Kidney epithelial cell (primary cell): ENCODE results near the gene SF3A2. TPM values are rescaled to one million over a fixed set of nuclear protein-coding genes. Genes with fewer than 3 reads are reported as not detected.

Experiments used
- DNase-seq: peaks from one replicate; pipeline ENCODE4 v3.0.0-alpha.2; 2010; ENCODE audit warnings: low read depth
- H3K27me3 ChIP-seq: 2 replicates; pipeline ENCODE4 v1.6.0; 2011; ENCODE audit warnings: low read length; ENCODE audit not compliant: control insufficient read depth, insufficient read depth
- H3K36me3 ChIP-seq: 2 replicates; pipeline ENCODE4 v1.5.1; 2011; ENCODE audit warnings: low read length; ENCODE audit not compliant: control insufficient read depth, insufficient read depth
- H3K4me3 ChIP-seq: 2 replicates; pipeline ENCODE4 v1.5.1; 2011; ENCODE audit warnings: low read depth, mild to moderate bottlenecking, control low read depth, low read length
- total RNA-seq: library from RNA; depleted of rRNA; stranded (reverse); fragments of >200 nt; gene quantifications from 2 replicates; pipeline ENCODE4 v1.2.3, GENCODE V29; 2015
- TF ChIP-seq, protein P1 (sequence below): IDR thresholded peaks from 2 replicates; pipeline ENCODE4 v1.5.1; 2011; ENCODE audit warnings: mild to moderate bottlenecking, moderate library complexity, low read length, control low read depth, inconsistent platforms; ENCODE audit not compliant: insufficient read depth, poor library complexity, severe bottlenecking

SF3A2 gene
- total RNA-seq, 1 donor from 2014 or later = 72.4 TPM

DNA sequence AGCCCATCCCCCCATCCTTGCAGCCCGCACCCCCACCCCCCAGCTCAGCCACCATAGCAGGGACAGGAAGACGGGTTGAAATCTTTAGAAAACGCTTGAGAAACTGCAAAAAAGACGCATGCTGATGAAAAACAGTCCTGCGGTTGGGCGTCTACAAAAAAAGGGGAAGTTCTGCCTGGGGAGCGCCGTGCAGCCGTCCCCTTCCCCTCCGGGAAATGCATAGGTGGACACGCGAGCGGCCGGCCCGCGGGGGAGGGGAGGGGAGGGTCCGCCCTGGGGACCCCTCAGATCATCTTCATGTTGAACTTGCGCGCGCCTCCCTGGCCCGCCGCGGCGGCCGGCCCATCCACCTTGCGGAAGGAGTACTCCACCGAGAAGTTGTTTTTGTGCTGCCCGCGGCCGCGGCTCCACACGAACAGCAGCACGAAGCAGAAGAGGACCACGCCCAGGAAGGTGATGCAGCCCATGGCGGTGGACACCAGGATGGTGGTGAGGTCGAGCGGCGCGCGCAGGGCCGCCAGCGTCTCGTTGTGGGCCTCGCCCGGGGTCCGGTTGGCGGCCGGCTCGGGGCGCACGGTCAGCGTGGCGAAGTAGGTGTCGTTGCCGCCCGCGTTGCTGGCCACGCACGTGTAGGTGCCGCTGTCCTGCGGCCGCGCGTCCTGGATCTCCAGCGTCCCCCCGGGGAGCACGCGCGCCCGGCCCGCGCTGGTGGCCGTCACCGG, 53.3 kb downstream of the SF3A2 start:
- peaks cover 83% of the 10 kb centered on the region for H3K27me3 ChIP-seq
- H3K36me3 ChIP-seq = no peaks in the 10 kb centered on the region
- H3K4me3 ChIP-seq = no peak overlapping the region
- TF ChIP-seq, protein P1, sequence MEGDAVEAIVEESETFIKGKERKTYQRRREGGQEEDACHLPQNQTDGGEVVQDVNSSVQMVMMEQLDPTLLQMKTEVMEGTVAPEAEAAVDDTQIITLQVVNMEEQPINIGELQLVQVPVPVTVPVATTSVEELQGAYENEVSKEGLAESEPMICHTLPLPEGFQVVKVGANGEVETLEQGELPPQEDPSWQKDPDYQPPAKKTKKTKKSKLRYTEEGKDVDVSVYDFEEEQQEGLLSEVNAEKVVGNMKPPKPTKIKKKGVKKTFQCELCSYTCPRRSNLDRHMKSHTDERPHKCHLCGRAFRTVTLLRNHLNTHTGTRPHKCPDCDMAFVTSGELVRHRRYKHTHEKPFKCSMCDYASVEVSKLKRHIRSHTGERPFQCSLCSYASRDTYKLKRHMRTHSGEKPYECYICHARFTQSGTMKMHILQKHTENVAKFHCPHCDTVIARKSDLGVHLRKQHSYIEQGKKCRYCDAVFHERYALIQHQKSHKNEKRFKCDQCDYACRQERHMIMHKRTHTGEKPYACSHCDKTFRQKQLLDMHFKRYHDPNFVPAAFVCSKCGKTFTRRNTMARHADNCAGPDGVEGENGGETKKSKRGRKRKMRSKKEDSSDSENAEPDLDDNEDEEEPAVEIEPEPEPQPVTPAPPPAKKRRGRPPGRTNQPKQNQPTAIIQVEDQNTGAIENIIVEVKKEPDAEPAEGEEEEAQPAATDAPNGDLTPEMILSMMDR = no peak
- DNase-seq = no peak

DNA sequence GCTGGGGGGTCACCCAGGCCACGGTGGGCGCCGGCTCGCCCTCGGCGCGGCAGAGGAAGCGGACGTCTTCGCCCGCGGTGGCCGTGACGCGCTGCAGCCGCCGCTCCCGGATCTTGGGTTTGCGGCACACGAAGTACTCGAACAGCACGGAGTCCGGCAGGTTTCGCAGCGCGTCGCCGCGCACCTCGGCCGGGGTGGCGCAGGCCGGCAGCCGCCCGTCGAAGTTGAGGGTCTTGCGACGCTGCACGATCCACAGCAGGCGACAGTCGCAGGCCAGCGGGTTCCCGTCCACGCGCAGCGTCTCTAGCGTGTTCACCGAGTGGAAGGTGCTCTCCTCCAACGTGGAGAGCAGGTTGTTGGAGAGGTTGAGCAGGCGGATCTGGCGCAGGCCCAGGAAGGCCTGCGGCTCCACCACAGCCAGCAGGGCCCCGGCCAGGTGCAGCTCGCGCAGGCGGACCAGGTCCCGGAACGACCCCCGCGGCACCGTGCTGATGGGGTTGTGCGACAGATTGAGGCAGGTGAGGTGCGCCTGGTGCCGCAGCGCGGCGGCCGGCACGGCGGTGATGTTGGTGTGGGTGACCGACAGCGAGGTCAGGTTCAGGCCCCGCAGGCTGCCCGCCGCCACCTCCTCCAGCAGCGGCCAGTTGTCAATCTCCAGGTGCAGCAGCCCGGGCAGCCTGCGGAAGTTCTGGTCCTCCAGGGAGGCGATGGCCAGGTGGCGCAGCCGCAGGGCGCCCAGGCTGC, 54.0 kb downstream of the SF3A2 start:
- TF ChIP-seq, protein P1 = no peak
- DNase-seq = no peak
- no peak overlapping the region for H3K4me3 ChIP-seq
- peaks cover 90% of the 10 kb centered on the region for H3K27me3 ChIP-seq
- H3K36me3 ChIP-seq = no peaks in the 10 kb centered on the region

DNA sequence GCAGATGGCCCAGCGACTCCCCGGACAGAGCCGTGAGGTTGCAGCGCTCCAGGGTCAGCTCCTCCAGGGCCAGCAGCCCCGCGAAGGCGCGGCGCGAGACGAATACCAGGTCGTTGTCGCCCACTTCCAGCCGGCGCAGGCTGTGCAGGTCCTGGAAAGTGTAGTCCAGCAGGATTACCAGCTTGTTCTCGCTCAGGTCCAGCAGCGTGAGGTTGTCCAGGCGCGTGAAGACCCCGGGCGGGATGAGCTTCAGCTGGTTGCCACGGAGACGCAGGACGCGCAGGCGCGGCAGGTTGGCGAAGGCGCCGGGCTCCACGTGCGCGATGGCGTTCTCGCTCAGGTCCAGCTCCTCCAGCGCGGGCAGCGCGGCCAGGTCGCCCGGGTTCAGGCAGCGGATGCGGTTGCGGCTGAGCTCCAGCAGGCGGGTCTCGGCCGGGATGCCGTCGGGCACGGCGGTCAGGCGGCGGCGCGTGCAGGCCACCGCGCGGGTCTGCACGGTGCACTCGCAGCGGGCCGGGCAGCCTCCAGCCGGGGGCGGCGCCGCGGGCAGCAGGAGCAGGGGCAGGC, 54.6 kb downstream of the SF3A2 start:
- Histone ChIP-seq H3K27me3 (peaks cover 90% of the 10 kb centered on the region), H3K36me3 (no peaks in the 10 kb centered on the region), H3K4me3 (no peak overlapping the region)
- no peak for DNase-seq
- TF ChIP-seq, protein P1 = no peak

DNA sequence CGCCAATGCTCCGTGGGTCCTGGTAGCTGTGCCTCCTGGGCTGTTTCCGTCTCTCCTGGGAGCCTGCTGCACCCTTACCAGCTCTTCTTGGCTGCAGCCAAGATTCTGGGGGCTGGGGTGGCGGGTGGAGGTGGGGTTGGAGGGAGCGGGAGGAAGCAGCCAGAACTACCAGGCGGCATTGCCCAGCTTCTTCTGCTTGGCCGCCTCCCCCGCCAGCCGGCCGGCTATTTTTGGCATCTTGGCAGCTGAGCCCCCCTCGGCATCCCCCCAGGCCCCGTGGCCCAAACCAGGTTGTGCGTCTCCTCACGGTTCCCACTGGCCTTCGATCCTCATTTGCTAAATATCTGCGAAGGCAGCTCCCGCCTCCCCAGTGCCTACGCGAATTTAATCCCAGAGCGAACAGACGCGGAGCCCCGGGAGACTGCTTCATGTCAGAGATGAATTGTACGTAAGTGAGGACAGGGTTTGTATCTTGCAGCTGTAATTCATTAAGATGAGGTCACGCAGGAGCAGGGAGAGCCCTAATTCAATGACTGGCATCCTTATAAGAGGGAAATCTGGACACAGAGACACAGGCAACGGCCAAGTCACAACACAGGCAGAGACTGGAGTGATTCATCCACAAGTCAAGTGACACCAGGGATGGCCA, 58.2 kb downstream of the SF3A2 start:
- TF ChIP-seq, protein P1 = no peak
- no peaks in the 10 kb centered on the region for H3K36me3 ChIP-seq
- DNase-seq = no peak
- no peak overlapping the region for H3K4me3 ChIP-seq
- peaks cover 59% of the 10 kb centered on the region for H3K27me3 ChIP-seq

DNA sequence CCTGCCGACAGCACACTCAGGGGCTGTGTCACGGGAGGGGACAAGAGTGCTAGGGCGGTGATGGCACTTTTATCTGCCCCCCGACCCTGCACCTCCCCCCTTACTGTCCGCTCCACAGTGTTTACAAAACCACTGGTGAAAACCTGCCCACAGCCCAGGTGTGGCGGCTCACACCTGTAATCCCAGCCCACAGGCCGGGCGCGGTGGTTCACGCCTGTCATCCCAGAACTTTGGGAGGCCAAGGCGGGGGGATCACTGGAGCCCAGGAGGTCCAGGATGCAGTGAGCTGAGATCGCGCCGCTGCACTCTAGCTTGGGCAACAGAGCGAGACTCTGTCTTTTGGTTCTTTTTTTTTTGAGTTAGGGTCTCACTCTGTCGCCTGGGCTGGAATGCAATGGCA, 59.5 kb downstream of the SF3A2 start:
- DNase-seq = no peak
- peaks cover 48% of the 10 kb centered on the region for H3K27me3 ChIP-seq
- TF ChIP-seq, protein P1 = no peak
- no peaks in the 10 kb centered on the region for H3K36me3 ChIP-seq
- H3K4me3 ChIP-seq = no peak overlapping the region

Other genes with a start within 250 kb of the SF3A2 start
- gene BTBD2, start 221.1 kb upstream of the SF3A2 start, total RNA-seq = 51.3 and 66.1 TPM in 2 replicates
- 253 and 315 TPM in 2 replicates for gene MKNK2, start 185.6 kb upstream of the SF3A2 start, total RNA-seq
- gene MOB3A, start 140.5 kb upstream of the SF3A2 start, total RNA-seq = 40.3 and 62.0 TPM in 2 replicates
- 1.6 and 3.8 TPM in 2 replicates for gene IZUMO4, start 139.9 kb upstream of the SF3A2 start, total RNA-seq
- gene AP3D1, start 85.3 kb upstream of the SF3A2 start, total RNA-seq = 178 and 194 TPM in 2 replicates
- gene DOT1L, start 72.9 kb upstream of the SF3A2 start, total RNA-seq = 12.0 and 15.7 TPM in 2 replicates
- gene PLEKHJ1, start 495 bp upstream of the SF3A2 start, total RNA-seq = 104 TPM in 2 replicates
- 0.89 TPM in 1 of 2 replicates, not detected in the other for gene AMH, start 12.5 kb downstream of the SF3A2 start, total RNA-seq
- gene JSRP1, start 19.6 kb downstream of the SF3A2 start, total RNA-seq = 2.2 and 2.5 TPM in 2 replicates
- gene PEAK3, start 45.4 kb downstream of the SF3A2 start, total RNA-seq = not detected in 2 replicates
- not detected in 2 replicates for gene LINGO3, start 71.3 kb downstream of the SF3A2 start, total RNA-seq
- 140 and 144 TPM in 2 replicates for gene LSM7, start 91.8 kb downstream of the SF3A2 start, total RNA-seq
- 36.1 and 39.0 TPM in 2 replicates for gene SPPL2B, start 91.9 kb downstream of the SF3A2 start, total RNA-seq
- not detected in 2 replicates for gene TMPRSS9, start 123.4 kb downstream of the SF3A2 start, total RNA-seq
- gene TIMM13, start 190.8 kb downstream of the SF3A2 start, total RNA-seq = 70.1 and 73.9 TPM in 2 replicates
- gene LMNB2, start 220.1 kb downstream of the SF3A2 start, total RNA-seq = 72.9 and 73.4 TPM in 2 replicates
- 99.6 and 106 TPM in 2 replicates for gene GADD45B, start 239.3 kb downstream of the SF3A2 start, total RNA-seq